SK-MEL-5 (cell line): ENCODE data around the gene GATM. TPM values are rescaled to one million over a fixed set of nuclear protein-coding genes. Genes with fewer than 3 reads are reported as not detected.
"Not testable (repeated sequence)": the region's sequence is repeated elsewhere in the genome, so short reads cannot be mapped to it uniquely, and the experiment has no call there.

Source experiments
- DNase-seq: peaks from one replicate; pipeline ENCODE4 v3.0.0-alpha.2; 2016; ENCODE audit warnings: low read depth, low spot score
- in situ Hi-C: cut with HindIII; loops from 2 replicates; pipeline ENCODE4 v1.10.0; 2016; ENCODE audit warnings: low sequenced_read_pairs, high pct_unique_total_duplicates, low pct_unique_long_range_greater_than_20kb
- total RNA-seq: library from RNA; depleted of rRNA; stranded (reverse); fragments of >200 nt; shearing (Covaris generic); gene quantifications from 2 replicates; pipeline ENCODE4 v1.2.3, GENCODE V29; 2014

The GATM gene
- total RNA-seq, 1 experiment from 2014 or later: 0.85 TPM

GRCh38 chr15:45371546-45371945 lies 6.8 kb downstream of the GATM start:
- in situ Hi-C loops: no loop called here
- no peak for DNase-seq

GRCh38 chr15:45370042-45370441 lies 8.3 kb downstream of the GATM start:
- DNase-seq, in situ Hi-C loops: not testable (repeated sequence)

GRCh38 chr15:45367222-45367621 lies 11.1 kb downstream of the GATM start:
- in situ Hi-C loops, DNase-seq: not testable (repeated sequence)

GRCh38 chr15:45364271-45364670 lies 14.1 kb downstream of the GATM start:
- in situ Hi-C loops: no loop called here

GRCh38 chr15:45363801-45364200 lies 14.5 kb downstream of the GATM start:
- DNase-seq: no peak
- in situ Hi-C loops: no loop called here

More at GRCh38 chr15:45364271-45364670, 14.1 kb downstream of the GATM start:
- DNase-seq: no peak

GRCh38 chr15:45363334-45363733 lies 15.0 kb downstream of the GATM start:
- no peak for DNase-seq
- in situ Hi-C loops: no loop called here

- in situ Hi-C loops: no loop called here
Measured at GRCh38 chr15:45362419-45362818, 15.9 kb downstream of the GATM start.

GRCh38 chr15:45361878-45362277 lies 16.5 kb downstream of the GATM start:
- in situ Hi-C loops: no loop called here
- DNase-seq: no peak

More at GRCh38 chr15:45362419-45362818, 15.9 kb downstream of the GATM start:
- DNase-seq: no peak

- in situ Hi-C loops: no loop called here
- DNase-seq: no peak
Measured at GRCh38 chr15:45355860-45356259, 22.5 kb downstream of the GATM start.

GRCh38 chr15:45354711-45355110 lies 23.6 kb downstream of the GATM start:
- no peak for DNase-seq
- in situ Hi-C loops: no loop called here

GRCh38 chr15:45351227-45351626 lies 27.1 kb downstream of the GATM start:
- in situ Hi-C loops: no loop called here
- no peak for DNase-seq

GRCh38 chr15:45349623-45350022 lies 28.7 kb downstream of the GATM start:
- no peak for DNase-seq
- in situ Hi-C loops: no loop called here

- DNase-seq: no peak
- in situ Hi-C loops: no loop called here
Measured at GRCh38 chr15:45347989-45348388, 30.4 kb downstream of the GATM start.

- DNase-seq: no peak
- in situ Hi-C loops: no loop called here
Measured at GRCh38 chr15:45347033-45347432, 31.3 kb downstream of the GATM start.

- DNase-seq: no peak
- in situ Hi-C loops: no loop called here
Measured at GRCh38 chr15:45346381-45346780, 32.0 kb downstream of the GATM start.

- in situ Hi-C loops: no loop called here
- no peak for DNase-seq
Measured at GRCh38 chr15:45343258-45343860, 35.0 kb downstream of the GATM start.

- in situ Hi-C loops: no loop called here
- DNase-seq: no peak
Measured at GRCh38 chr15:45341790-45342189, 36.6 kb downstream of the GATM start.

- in situ Hi-C loops: no loop called here
Measured at GRCh38 chr15:45340429-45340828, 37.9 kb downstream of the GATM start.

GRCh38 chr15:45338417-45338816 lies 39.9 kb downstream of the GATM start:
- in situ Hi-C loops: no loop called here
- DNase-seq: no peak

More at GRCh38 chr15:45340429-45340828, 37.9 kb downstream of the GATM start:
- no peak for DNase-seq

- no peak for DNase-seq
- in situ Hi-C loops: no loop called here
Measured at GRCh38 chr15:45337224-45337623, 41.1 kb downstream of the GATM start.
